OCI-LY3 (cell line): ENCODE data around the gene PARP3.

Experiments used
- CTCF ChIP-seq: fragments of 200-600, 300-600 bp; sonication (generic); IDR thresholded peaks from 2 replicates; pipeline ENCODE4 v1.5.1; 2014; ENCODE audit warnings: antibody characterized with exemption, low read length, low read depth
- EZH2phosphoT487 ChIP-seq: fragments of 200-600 bp; shearing (Covaris generic); IDR thresholded peaks from 2 replicates; pipeline ENCODE4 v1.6.1; 2018; ENCODE audit warnings: antibody characterized with exemption, mixed run types, low read depth

DNA sequence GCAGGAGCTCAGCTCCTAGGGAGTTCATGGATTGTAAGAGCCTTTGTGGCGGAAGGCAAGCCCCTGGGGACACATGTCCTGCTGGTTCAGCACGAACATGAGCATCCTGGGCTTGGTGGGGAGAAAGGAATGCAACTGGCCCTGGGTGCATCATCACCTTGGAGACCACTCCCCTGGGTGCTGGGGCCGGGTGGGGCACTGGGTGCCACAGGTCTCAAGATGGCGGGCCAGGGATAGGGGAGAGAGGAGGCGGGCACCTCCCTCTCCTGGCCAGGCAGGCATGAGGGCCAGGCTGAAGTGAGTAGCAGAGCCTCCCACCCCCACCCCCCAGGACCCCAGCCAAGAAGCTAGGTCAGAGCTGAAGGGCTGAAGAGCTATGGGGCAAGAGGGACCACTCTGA is 24.3 kb downstream of the PARP3 start:
- TF ChIP-seq CTCF: no peak
- TF ChIP-seq EZH2phosphoT487: no peak
